Measurements from ENCODE around the gene NLRC3.

NLRC3 gene

GRCh38 chr16:3596101-3596861 is 19.1 kb upstream of the NLRC3 start:
- no peak for DNase-seq

GRCh38 chr16:3595521-3596021 is 18.4 kb upstream of the NLRC3 start:
- no peak for DNase-seq

GRCh38 chr16:3595110-3595486 is 17.9 kb upstream of the NLRC3 start:
- no peak for DNase-seq

- no peak for DNase-seq
Observed at GRCh38 chr16:3594316-3595109, 17.3 kb upstream of the NLRC3 start.

GRCh38 chr16:3592559-3592958 is 15.4 kb upstream of the NLRC3 start:
- no peak for DNase-seq

GRCh38 chr16:3591991-3592390 is 14.8 kb upstream of the NLRC3 start:
- DNase-seq = no peak

- no peak for DNase-seq
Observed at GRCh38 chr16:3591436-3591803, 14.2 kb upstream of the NLRC3 start.

- DNase-seq = no peak
Observed at GRCh38 chr16:3590736-3591435, 13.7 kb upstream of the NLRC3 start.

GRCh38 chr16:3589991-3590701 is 12.9 kb upstream of the NLRC3 start:
- no peak for DNase-seq

- DNase-seq = no peak
Observed at GRCh38 chr16:3589441-3589921, 12.3 kb upstream of the NLRC3 start.

GRCh38 chr16:3589001-3589400 is 11.8 kb upstream of the NLRC3 start:
- DNase-seq = no peak

- DNase-seq = no peak
Observed at GRCh38 chr16:3587547-3588110, 10.4 kb upstream of the NLRC3 start.

- DNase-seq = no peak
Observed at GRCh38 chr16:3584412-3584811, 7.2 kb upstream of the NLRC3 start.

- no peak for DNase-seq
Observed at GRCh38 chr16:3583303-3584038, 6.3 kb upstream of the NLRC3 start.

GRCh38 chr16:3582276-3583165 is 5.3 kb upstream of the NLRC3 start:
- no peak for DNase-seq

GRCh38 chr16:3581392-3581791 is 4.2 kb upstream of the NLRC3 start:
- no peak for DNase-seq

- no peak for DNase-seq
Observed at GRCh38 chr16:3580686-3581085, 3.5 kb upstream of the NLRC3 start.

GRCh38 chr16:3580251-3580651 is 3.0 kb upstream of the NLRC3 start:
- no peak for DNase-seq

GRCh38 chr16:3579776-3580175 is 2.6 kb upstream of the NLRC3 start:
- DNase-seq = no peak

All from hippocampal formation (tissue), 2 donors.